Adrenal gland (tissue), 12 donors: ENCODE measurements around the gene MAN1A1. TPM values are rescaled to one million over a fixed set of nuclear protein-coding genes. Genes with fewer than 3 reads are reported as not detected.

Source experiments
- DNase-seq, 7 donors: peaks; one replicate each; pipeline ENCODE4 v3.0.0-alpha.2; 2019 to 2020
- H3K27ac ChIP-seq, 5 donors: fragments of 200-600 bp; sonication (generic) in 4 of 5; 1 replicate in 3 of 5; 2 replicates in 2 of 5; pipeline versions ENCODE4 v1.5.1 to v1.8.0; 2016 to 2020; ENCODE audit warnings: mild to moderate bottlenecking in 1 of 5
- H3K27me3 ChIP-seq: fragments of 200-600 bp; 2 replicates; pipeline ENCODE4 v1.8.0; 2021
- H3K36me3 ChIP-seq, 2 donors: fragments of 200-600 bp; replicated peaks in 1 of 2; 1 replicate in 1 of 2; 2 replicates in 1 of 2; pipeline versions ENCODE4 v1.5.1 to v1.8.0; 2018 to 2022
- H3K4me1 ChIP-seq, 2 donors: fragments of 200-600 bp; replicated peaks in 1 of 2; 1 replicate in 1 of 2; 2 replicates in 1 of 2; pipeline versions ENCODE4 v1.5.1 to v1.8.0; 2018 to 2021
- H3K4me3 ChIP-seq, 4 donors: fragments of 200-600 bp; sonication (generic) in 3 of 4; one replicate each; pipeline ENCODE4 v1.5.1; 2016 to 2018
- H3K9me3 ChIP-seq, 3 donors: fragments of 200-600 bp; sonication (generic) in 1 of 3; replicated peaks in 1 of 3; 1 replicate in 2 of 3; 2 replicates in 1 of 3; pipeline versions ENCODE4 v1.5.1 to v1.8.0; 2016 to 2021
- CTCF ChIP-seq, 6 experiments: fragments of 450-650 bp in 4 of 6; fragments of 200-600 bp in 2 of 6; sonication (generic) in 1 of 6; IDR thresholded peaks; 1 replicate in 5 of 6; 2 replicates in 1 of 6; pipeline versions ENCODE4 v1.5.1 to v1.8.0; 2016 to 2021; ENCODE audit warnings: antibody characterized with exemption in 6 of 6, mild to moderate bottlenecking in 2 of 6, moderate library complexity in 1 of 6
- POLR2A ChIP-seq, 2 donors: fragments of 450-650 bp; IDR thresholded peaks; one replicate each; pipeline ENCODE4 v1.6.1; 2017; ENCODE audit warnings: antibody characterized with exemption in 2 of 2, mild to moderate bottlenecking in 2 of 2, moderate library complexity in 1 of 2
- WGBS, 4 donors: extraction: QIAGEN DNeasy Blood & Tissue Kit in 2 of 4; methylation state at CpG; one replicate each; pipeline versions ENCODE4 v1.1.5 to v1.1.7; 2013 to 2017; 5-methylcytosine and 5-hydroxymethylcytosine counted together
- intact Hi-C, 2 donors: fragments of 100-400 bp; cut with DNase I; formaldehyde crosslinking; loops; one replicate each; pipeline versions ENCODE4 v1.14.1 to v1.15.0; 2022 to 2023
- polyA plus RNA-seq, 3 donors: library from polyadenylated mRNA; stranded (reverse); fragments of 200-250 nt in 2 of 3; fragments of 350-450 nt in 1 of 3; fragmentation: Illumina TruSeq in 1 of 3; extraction: RNeasy Lipid Tissue Mini Kit (QIAGEN cat#74804) in 1 of 3; gene quantifications; one replicate each; pipeline ENCODE4 v1.2.3, GENCODE V29; 2013 to 2014
- total RNA-seq, 9 donors: library from RNA; depleted of rRNA in 4 of 9; stranded (reverse); fragments of >200 nt in 4 of 9; fragments of 120-200 nt in 1 of 9; fragmentation: NEBNext Ultra II Directional in 1 of 9; extraction: Animal tissue kit (Norgen Biotek cat#: 25700) in 1 of 9; gene quantifications; one replicate each; pipeline versions ENCODE4 v1.1.0 to v1.2.4, GENCODE V29; 2013 to 2023
- donor health status: healthy with polysubstance abuse.
- donor health status: Bipolar disorder and iron deficiency.
- donor health status: DM: yes; HTN: yes; CAD: no.
- donor health status: DM: no; HTN: no; CAD: no.
- donor health status: DM: no; HTN: no; CAD: no.
- donor health status: DM: yes; HTN: yes; CAD: no.

MAN1A1 gene
- total and polyA plus RNA-seq, 12 donors, result 11.1 to 178 (median 108) TPM

- H3K27ac ChIP-seq, result no peak overlapping the region
- peaks cover 0 to 18% of the 10 kb centered on the region in 2 donors for H3K36me3 ChIP-seq
- H3K4me3 ChIP-seq, result no peak overlapping the region
- WGBS, 4 donors, result 89 to 94% (median 93%) methylated on average over 5 of the region's 5 CpGs
- intact Hi-C loops, result no loop called here
- H3K9me3 ChIP-seq, result no peaks in the 10 kb centered on the region
- H3K4me1 ChIP-seq, result no peaks in the 10 kb centered on the region
- DNase-seq, result no peak
- H3K27me3 ChIP-seq, result no peaks in the 10 kb centered on the region
- no peak for TF ChIP-seq POLR2A (IDR thresholded peaks at IDR 0.05)
- TF ChIP-seq CTCF (IDR thresholded peaks at IDR 0.05), result no peak
Measured at GRCh38 chr6:119184008-119184648, 165.4 kb downstream of the MAN1A1 start.

DNA sequence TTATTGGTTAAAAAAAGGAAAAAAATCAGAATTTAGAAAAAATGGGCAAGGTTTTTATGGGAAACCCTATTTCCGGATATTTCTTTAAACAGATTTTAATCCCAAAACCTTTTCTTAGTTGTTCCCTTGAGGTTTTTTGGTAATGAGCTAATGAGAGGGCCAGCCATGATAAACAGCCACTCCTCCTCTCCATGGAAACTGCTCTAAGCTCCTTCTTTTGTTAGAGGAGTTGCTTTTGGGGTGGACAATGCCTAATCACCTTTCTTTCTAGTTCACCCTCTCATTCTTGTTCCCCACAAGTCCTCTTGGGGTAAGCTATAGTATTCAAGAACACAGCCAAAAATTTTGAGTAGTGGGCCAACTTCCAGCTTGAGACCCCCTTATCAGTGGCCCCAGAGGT lies 166.1 kb downstream of the MAN1A1 start:
- H3K9me3 ChIP-seq, result peaks cover 0 to 4% (median 0%) of the 10 kb centered on the region in 3 donors
- no peak for TF ChIP-seq CTCF (IDR thresholded peaks at IDR 0.05)
- no peak for TF ChIP-seq POLR2A (IDR thresholded peaks at IDR 0.05)
- H3K4me3 ChIP-seq, result no peak overlapping the region
- intact Hi-C loops, result no loop called here
- H3K27ac ChIP-seq, result no peak overlapping the region
- no peaks in the 10 kb centered on the region for H3K27me3 ChIP-seq
- H3K4me1 ChIP-seq, result no peaks in the 10 kb centered on the region
- peaks cover 0 to 16% of the 10 kb centered on the region in 2 donors for H3K36me3 ChIP-seq
- DNase-seq, result no peak
- 87 to 95% (median 91%) methylated on average over 1 of the region's 1 CpG for WGBS, 4 donors

DNA sequence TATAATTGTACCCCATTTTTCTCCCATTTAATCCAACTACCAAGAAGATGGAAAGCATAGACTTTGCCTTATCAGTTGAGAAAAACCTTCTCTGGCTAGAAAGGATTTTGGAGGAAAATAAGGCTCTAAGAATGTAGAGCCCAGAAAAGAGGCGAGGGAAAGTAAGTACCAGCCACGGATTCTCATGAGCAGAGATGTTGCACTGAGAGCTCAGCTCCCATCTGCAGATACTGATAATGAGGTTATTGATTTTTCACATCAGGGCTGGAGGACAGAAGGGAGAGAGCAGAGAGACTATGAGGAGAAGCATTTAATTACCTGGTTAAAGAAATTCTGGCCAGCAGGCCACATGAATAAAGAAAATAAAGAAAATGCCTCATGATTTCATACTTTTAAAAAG lies 166.7 kb downstream of the MAN1A1 start:
- no peak for DNase-seq
- Histone ChIP-seq H3K27me3 (no peaks in the 10 kb centered on the region), H3K27ac (no peak overlapping the region), H3K4me3 (no peak overlapping the region), H3K9me3 (peaks cover 0 to 5% (median 0%) of the 10 kb centered on the region in 3 donors), H3K36me3 (peaks cover 0 to 10% of the 10 kb centered on the region in 2 donors), H3K4me1 (no peaks in the 10 kb centered on the region)
- no peak for TF ChIP-seq CTCF (IDR thresholded peaks at IDR 0.05)
- TF ChIP-seq POLR2A (IDR thresholded peaks at IDR 0.05), result no peak
- intact Hi-C loops, result no loop called here
- 93 to 97% (median 94%) methylated on average over 2 of the region's 2 CpGs for WGBS, 4 donors

- Histone ChIP-seq H3K4me3 (no peak overlapping the region), H3K9me3 (peaks cover 0 to 5% (median 0%) of the 10 kb centered on the region in 3 donors), H3K36me3 (peaks cover 0 to 10% of the 10 kb centered on the region in 2 donors), H3K4me1 (no peaks in the 10 kb centered on the region), H3K27me3 (no peaks in the 10 kb centered on the region), H3K27ac (no peak overlapping the region)
- DNase-seq, result no peak
- 75 to 80% (median 76%) methylated on average over 2 of the region's 2 CpGs for WGBS, 4 donors
- TF ChIP-seq POLR2A (IDR thresholded peaks at IDR 0.05) (no peak), CTCF (IDR thresholded peaks at IDR 0.05) (no peak)
- intact Hi-C loops, result no loop called here
Measured at GRCh38 chr6:119182216-119182803, 167.3 kb downstream of the MAN1A1 start.
